Renal pelvis (tissue), 4 donors: ENCODE results near the gene TM7SF3. TPM values are rescaled to one million over a fixed set of nuclear protein-coding genes. Genes with fewer than 3 reads are reported as not detected.

Experiments used
- DNase-seq: peaks from one replicate; pipeline ENCODE4 v3.0.0-alpha.2; 2013
- polyA plus RNA-seq, 3 donors: library from polyadenylated mRNA; unstranded; fragments of 120-200 nt; gene quantifications; one replicate each; pipeline ENCODE4 v1.2.1, GENCODE V29; 2013; ENCODE audit not compliant: insufficient read length in 3 of 3

TM7SF3 gene
- polyA plus RNA-seq, 3 donors, result 64.0 to 97.3 (median 82.7) TPM

DNA sequence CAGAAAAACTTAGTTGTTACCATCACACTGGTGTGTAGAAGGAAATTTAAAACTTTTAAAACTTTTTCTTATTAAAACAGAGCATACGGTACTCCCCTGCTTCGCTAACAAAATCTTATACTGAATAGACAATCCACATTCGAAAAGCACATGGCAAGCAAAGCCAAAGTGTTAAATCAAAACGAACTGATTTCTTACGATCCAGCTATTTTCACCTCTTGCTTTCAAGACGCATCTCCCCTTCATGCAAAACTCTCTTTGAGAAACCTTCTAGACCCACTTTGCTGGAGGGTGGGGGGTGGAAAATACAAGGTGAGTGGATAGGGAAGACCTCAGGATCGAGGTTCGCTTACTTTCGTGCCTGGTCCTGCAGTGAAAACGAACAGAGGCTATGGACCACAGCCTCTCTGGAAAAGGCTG lies 76.7 kb downstream of the TM7SF3 start:
- DNase-seq, result no peak

DNA sequence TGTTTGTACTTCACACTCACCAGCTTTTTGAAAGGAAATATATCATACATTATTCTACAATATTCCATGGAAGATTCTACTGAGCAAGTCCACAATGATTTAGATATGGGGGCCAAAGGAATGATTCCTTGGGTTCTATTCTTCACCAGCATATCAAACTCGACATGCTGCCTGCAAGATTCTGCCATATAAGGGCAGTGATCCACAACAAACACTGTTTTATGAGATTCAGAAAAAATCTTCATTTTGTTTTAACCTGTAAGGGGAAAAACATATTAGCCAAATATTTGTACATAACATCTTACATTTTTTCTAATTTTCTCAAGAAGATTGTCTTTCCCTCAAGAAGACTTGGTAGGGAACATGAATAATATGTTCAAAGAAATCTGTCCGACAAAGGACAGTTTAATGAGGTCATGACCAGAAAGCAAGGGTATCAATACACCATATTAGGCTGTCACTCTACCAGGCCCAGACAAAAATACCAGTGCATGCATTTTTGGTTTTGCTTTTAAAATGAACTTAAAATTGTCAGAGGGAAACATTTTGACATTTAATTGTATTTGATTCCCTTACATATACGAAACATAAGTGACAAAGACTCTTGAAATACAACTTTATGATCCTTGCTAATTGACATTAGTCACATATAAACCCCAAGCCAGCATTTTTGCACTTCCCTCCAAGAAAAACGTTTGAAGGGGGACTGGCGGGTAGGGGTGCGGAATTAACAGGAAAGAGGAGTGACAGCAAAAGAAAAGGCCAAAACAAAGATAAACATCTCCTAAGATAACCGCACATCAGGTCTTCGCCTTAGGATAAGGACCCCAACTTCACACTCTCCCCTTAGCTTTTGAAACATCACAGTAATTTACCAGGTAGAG lies 77.4 kb downstream of the TM7SF3 start:
- no peak for DNase-seq

DNA sequence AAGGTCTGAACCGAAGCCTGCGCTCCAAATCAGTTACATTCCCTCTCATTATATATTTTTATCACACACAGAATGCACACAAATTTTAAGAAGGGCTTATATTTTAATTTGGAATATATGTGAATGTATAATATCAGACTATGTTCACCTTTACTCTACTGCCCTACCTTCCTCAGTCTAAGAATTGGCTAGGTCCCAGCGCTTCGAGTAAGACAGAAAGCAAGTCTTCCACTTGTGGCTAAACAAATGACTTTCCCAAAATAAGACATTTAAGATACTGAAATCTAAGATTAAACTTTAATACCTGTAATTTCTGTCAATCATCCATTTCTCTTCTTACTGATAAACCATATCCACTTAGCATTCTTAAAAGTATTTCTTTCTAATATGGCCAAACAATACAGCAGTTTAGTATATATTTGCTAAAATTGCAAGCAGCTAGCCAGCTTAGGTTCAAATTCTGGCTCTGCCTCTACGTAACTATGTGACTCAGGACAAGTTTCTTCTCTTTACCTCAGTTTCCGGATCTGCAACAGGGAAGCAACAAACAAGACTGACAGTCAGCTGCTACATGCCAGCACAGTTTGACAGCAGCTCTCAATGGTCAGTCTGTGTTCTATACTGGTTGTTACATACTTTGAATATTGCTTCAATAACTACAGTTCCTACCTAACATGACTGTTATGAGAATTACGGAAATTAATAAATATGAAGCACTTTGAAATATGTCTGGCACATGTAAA lies 78.4 kb downstream of the TM7SF3 start:
- DNase-seq, result no peak

DNA sequence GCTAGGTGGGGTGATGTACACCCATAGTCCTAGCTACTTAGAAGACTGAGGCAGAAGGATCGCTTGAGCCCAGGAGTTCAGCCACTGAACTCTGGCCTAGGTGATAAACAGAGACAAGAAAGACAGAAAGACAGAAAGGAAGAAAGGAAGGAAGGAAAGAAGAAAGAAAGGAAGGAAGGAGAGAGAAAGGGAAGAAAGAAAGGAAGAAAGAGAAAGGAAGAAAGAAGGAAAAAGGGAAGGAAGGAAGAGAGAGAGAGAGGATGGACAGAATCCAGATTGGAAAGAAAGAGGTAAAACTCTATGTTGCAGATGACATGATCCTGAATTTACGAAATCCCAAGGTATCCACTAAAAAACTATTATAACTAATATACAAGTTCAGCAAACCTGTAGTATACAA lies 84.6 kb downstream of the TM7SF3 start:
- no peak for DNase-seq

DNA sequence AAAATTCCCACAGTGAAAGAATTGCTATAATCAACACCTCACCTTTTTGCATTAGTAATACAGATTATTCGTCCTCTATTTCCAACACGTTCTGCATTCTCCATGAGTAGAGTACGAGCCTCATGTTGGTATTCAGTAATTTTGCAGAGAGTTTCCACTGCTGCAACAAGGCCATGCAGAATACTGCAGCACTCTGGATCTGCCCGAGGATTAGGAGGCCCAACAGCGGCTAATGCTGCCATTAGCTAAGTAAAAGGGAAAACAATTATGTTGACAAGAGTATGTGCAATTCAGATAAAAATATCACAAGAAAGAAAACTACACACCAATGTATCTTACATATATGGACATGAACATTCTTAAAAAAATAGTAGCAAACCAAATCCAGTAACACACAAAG lies 85.5 kb downstream of the TM7SF3 start:
- no peak for DNase-seq

Other genes starting within 250 kb of the TM7SF3 start
- gene ITPR2, start 181.2 kb downstream of the TM7SF3 start, polyA plus RNA-seq, result 10 to 100 TPM; 13.7 to 18.0 (median 14.3) TPM
- 10 to 100 TPM; 31.5 to 36.8 (median 32.4) TPM for gene INTS13, start 76.4 kb downstream of the TM7SF3 start, polyA plus RNA-seq
- gene FGFR1OP2, start 75.9 kb downstream of the TM7SF3 start, polyA plus RNA-seq, result 10 to 100 TPM; 51.2 to 82.4 (median 74.6) TPM
- 10 to 100 TPM; 51.5 to 65.8 (median 56.7) TPM for gene MED21, start 8.2 kb upstream of the TM7SF3 start, polyA plus RNA-seq
- gene C12orf71, start 68.2 kb upstream of the TM7SF3 start, polyA plus RNA-seq, result under 1 TPM; 0.11 to 0.31 (median 0.23) TPM
- gene STK38L, start 229.9 kb upstream of the TM7SF3 start, polyA plus RNA-seq, result 10 to 100 TPM; 37.5 to 43.4 (median 38.7) TPM